Cardiac fibroblast (primary cell): ENCODE results near the gene THRAP3.

Source experiments
- DNase-seq, 2 donors: peaks; one replicate each; pipeline versions ENCODE4 v3.0.0 to v3.0.0-alpha.2; 2010; ENCODE audit warnings: low read depth in 2 of 2
- H3K4me3 ChIP-seq, 2 donors: replicated peaks in 1 of 2; 1 replicate in 1 of 2; 2 replicates in 1 of 2; pipeline ENCODE4 v1.5.1; 2011; ENCODE audit warnings: low read depth in 2 of 2, low read length in 2 of 2, mild to moderate bottlenecking in 2 of 2, moderate library complexity in 1 of 2
- CTCF ChIP-seq: IDR thresholded peaks from one replicate; pipeline ENCODE4 v1.5.1; 2011; ENCODE audit warnings: low read depth, mild to moderate bottlenecking, low read length, inconsistent platforms

The THRAP3 gene

GRCh38 chr1:36300526-36300925, 76.3 kb downstream of the THRAP3 start:
- TF ChIP-seq CTCF = no peak
- peak in 1 of 2 donors; percentile 17 for DNase-seq
- H3K4me3 ChIP-seq = no peak overlapping the region

GRCh38 chr1:36301220-36301619, 77.0 kb downstream of the THRAP3 start:
- TF ChIP-seq CTCF = no peak
- no peak overlapping the region for H3K4me3 ChIP-seq

GRCh38 chr1:36303244-36303643, 79.0 kb downstream of the THRAP3 start:
- no peak for DNase-seq
- TF ChIP-seq CTCF = no peak
- H3K4me3 ChIP-seq = no peak overlapping the region

More at GRCh38 chr1:36301220-36301619, 77.0 kb downstream of the THRAP3 start:
- no peak for DNase-seq

- no peak overlapping the region for H3K4me3 ChIP-seq
- no peak for DNase-seq
- no peak for TF ChIP-seq CTCF
Observed at GRCh38 chr1:36303650-36304360, 79.6 kb downstream of the THRAP3 start.

GRCh38 chr1:36304521-36304920, 80.3 kb downstream of the THRAP3 start:
- H3K4me3 ChIP-seq = no peak overlapping the region
- no peak for TF ChIP-seq CTCF

GRCh38 chr1:36304970-36305914, 81.0 kb downstream of the THRAP3 start:
- no peak for TF ChIP-seq CTCF
- no peak overlapping the region for H3K4me3 ChIP-seq
- no peak for DNase-seq

More at GRCh38 chr1:36304521-36304920, 80.3 kb downstream of the THRAP3 start:
- no peak for DNase-seq
